ENCODE measurements around the gene SNX5.

GRCh38 chr20:17909869-17910321, 58.7 kb downstream of the SNX5 start:
- TF ChIP-seq ZNF24 (IDR thresholded peaks at IDR 0.05) (no peak), EP300 (IDR thresholded peaks at IDR 0.05; ENCODE audit: borderline replicate concordance in 1 of 2, control insufficient read depth in 1 of 2, low read depth in 2 of 2, low read length in 2 of 2) (no peak), EGR1 (IDR thresholded peaks at IDR 0.05; ENCODE audit: borderline replicate concordance in 1 of 2, low read depth in 2 of 2, low read length in 2 of 2) (no peak), BRCA1 (IDR thresholded peaks at IDR 0.05; ENCODE audit: low read depth, low read length) (no peak), ZNF274 (IDR thresholded peaks at IDR 0.05; ENCODE audit: insufficient read depth, insufficient read length) (no peak), RELA (IDR thresholded peaks at IDR 0.05; ENCODE audit: borderline replicate concordance, partially characterized antibody) (no peak), FOS (IDR thresholded peaks at IDR 0.05; ENCODE audit: borderline replicate concordance, extremely low read depth, insufficient read length) (no peak), TAF1 (IDR thresholded peaks at IDR 0.05; ENCODE audit: borderline replicate concordance, low read depth, low read length) (no peak), TCF7 (IDR thresholded peaks at IDR 0.05; ENCODE audit: borderline replicate concordance) (no peak), POLR2A (IDR thresholded peaks at IDR 0.05; ENCODE audit: low read depth, low read length) (no peak), NBN (IDR thresholded peaks at IDR 0.05) (no peak), EZH2 (IDR thresholded peaks at IDR 0.05; ENCODE audit: borderline replicate concordance, control insufficient read depth, low read depth, low read length) (no peak), SMAD1 (IDR thresholded peaks at IDR 0.05; ENCODE audit: low read depth, partially characterized antibody) (no peak)
- TF ChIP-seq, protein P1, sequence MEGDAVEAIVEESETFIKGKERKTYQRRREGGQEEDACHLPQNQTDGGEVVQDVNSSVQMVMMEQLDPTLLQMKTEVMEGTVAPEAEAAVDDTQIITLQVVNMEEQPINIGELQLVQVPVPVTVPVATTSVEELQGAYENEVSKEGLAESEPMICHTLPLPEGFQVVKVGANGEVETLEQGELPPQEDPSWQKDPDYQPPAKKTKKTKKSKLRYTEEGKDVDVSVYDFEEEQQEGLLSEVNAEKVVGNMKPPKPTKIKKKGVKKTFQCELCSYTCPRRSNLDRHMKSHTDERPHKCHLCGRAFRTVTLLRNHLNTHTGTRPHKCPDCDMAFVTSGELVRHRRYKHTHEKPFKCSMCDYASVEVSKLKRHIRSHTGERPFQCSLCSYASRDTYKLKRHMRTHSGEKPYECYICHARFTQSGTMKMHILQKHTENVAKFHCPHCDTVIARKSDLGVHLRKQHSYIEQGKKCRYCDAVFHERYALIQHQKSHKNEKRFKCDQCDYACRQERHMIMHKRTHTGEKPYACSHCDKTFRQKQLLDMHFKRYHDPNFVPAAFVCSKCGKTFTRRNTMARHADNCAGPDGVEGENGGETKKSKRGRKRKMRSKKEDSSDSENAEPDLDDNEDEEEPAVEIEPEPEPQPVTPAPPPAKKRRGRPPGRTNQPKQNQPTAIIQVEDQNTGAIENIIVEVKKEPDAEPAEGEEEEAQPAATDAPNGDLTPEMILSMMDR (IDR thresholded peaks at IDR 0.05 in 2 of 3, conservative IDR thresholded peaks at IDR 0.05 in 1 of 3; ENCODE audit: control insufficient read depth in 2 of 3, extremely low read depth in 1 of 3, insufficient read depth in 1 of 3, low read depth in 3 of 3, low read length in 3 of 3): no peak
